HepG2 (cell line): ENCODE measurements around the gene OLFM1. TPM values are rescaled to one million over a fixed set of nuclear protein-coding genes. Genes with fewer than 3 reads are reported as not detected.

Experiments used
- ATAC-seq: fragments of 200-7000 bp; cut with Tn5 transposase; 3 replicates; pipeline ENCODE4 v1.9.1; 2020; ENCODE audit warnings: mild to moderate bottlenecking, moderate library complexity
- BruUV-seq: library from RNA; stranded (reverse); fragments of 400-500 nt; replicated peaks from 2 replicates; lab custom pipeline; 2021; lab: Mats Ljungman, UMichigan
- CTCF ChIA-PET: fragments of 300-600 bp; formaldehyde crosslinking; extraction: SDS; loops from one replicate; lab custom pipeline; 2021; ENCODE audit warnings: low total read pairs, inconsistent platforms, low intra/inter-chr PET ratio; lab: Yijun Ruan, JAX
- POLR2A ChIA-PET: fragments of 350-600 bp; sonication (Branson Sonifier 250); formaldehyde crosslinking; loops from one replicate; lab custom pipeline; 2020; ENCODE audit warnings: antibody characterized with exemption, inconsistent platforms; lab: Yijun Ruan, JAX
- DNase-seq: peaks from one replicate; pipeline ENCODE4 v3.0.0-alpha.2; 2015; ENCODE audit warnings: low spot score
- FAIRE-seq: peaks from 3 replicates; lab custom pipeline; 2011; peaks lifted over from hg19 to GRCh38; lab: Jason Lieb, UNC
- H2AFZ ChIP-seq: one replicate; pipeline ENCODE4 v1.6.1; 2011; ENCODE audit warnings: low read length, inconsistent platforms
- H3K27ac ChIP-seq: fragments of 300-600 bp; 3 replicates; pipeline ENCODE4 v1.8.0; 2011; ENCODE audit warnings: mixed run types, mild to moderate bottlenecking, mixed read lengths, low read length, inconsistent platforms; ENCODE audit not compliant: insufficient read depth; ENCODE audit errors: extremely low read length
- H3K27me3 ChIP-seq, 2 experiments: fragments of 200-600 bp in 1 of 2; 2 replicates in 1 of 2; 3 replicates in 1 of 2; pipeline versions ENCODE4 v1.6.0 to v1.8.0; 2011; ENCODE audit warnings: low read length in 2 of 2, mild to moderate bottlenecking in 2 of 2, moderate library complexity in 2 of 2, inconsistent platforms in 1 of 2; ENCODE audit not compliant: insufficient read depth in 2 of 2, control insufficient read depth in 1 of 2
- H3K36me3 ChIP-seq, 2 experiments: fragments of 200-600 bp in 1 of 2; replicated peaks in 1 of 2; 2 replicates in 1 of 2; 3 replicates in 1 of 2; pipeline versions ENCODE4 v1.5.1 to v1.8.0; 2011; ENCODE audit warnings: low read length in 2 of 2, inconsistent platforms in 1 of 2; ENCODE audit not compliant: insufficient read depth in 2 of 2, control insufficient read depth in 1 of 2
- H3K4me1 ChIP-seq: 2 replicates; pipeline ENCODE4 v1.5.1; 2012; ENCODE audit warnings: low read length, inconsistent platforms; ENCODE audit not compliant: insufficient read depth
- H3K4me2 ChIP-seq: 2 replicates; pipeline ENCODE4 v1.6.0; 2011; ENCODE audit warnings: low read depth, low read length, inconsistent platforms
- H3K4me3 ChIP-seq, 3 experiments: fragments of 200-600 bp in 1 of 3; sonication (generic), shearing (Covaris generic) in 1 of 3; replicated peaks in 1 of 3; 2 replicates each; pipeline ENCODE4 v1.5.1; 2011 to 2016; ENCODE audit warnings: low read length in 3 of 3, inconsistent platforms in 2 of 3, low read depth in 2 of 3, mild to moderate bottlenecking in 2 of 3, control low read depth in 1 of 3, mixed read lengths in 1 of 3; ENCODE audit not compliant: insufficient read depth in 1 of 3
- H3K79me2 ChIP-seq: one replicate; pipeline ENCODE4 v1.6.1; 2011; ENCODE audit warnings: low read length, inconsistent platforms; ENCODE audit not compliant: insufficient read depth
- H3K9ac ChIP-seq: 2 replicates; pipeline ENCODE4 v1.6.0; 2011; ENCODE audit warnings: mild to moderate bottlenecking, low read depth, low read length, inconsistent platforms; ENCODE audit not compliant: insufficient read depth
- H3K9me3 ChIP-seq: 2 replicates; pipeline ENCODE4 v1.5.1; 2012; ENCODE audit warnings: mild to moderate bottlenecking, low read length
- H4K20me1 ChIP-seq: 2 replicates; pipeline ENCODE4 v1.6.0; 2011; ENCODE audit warnings: inconsistent platforms, mild to moderate bottlenecking, low read length, moderate library complexity; ENCODE audit not compliant: insufficient read depth
- ZNF646 ChIP-seq: sonication (generic); formaldehyde crosslinking; IDR thresholded peaks from 2 replicates; pipeline ENCODE4 v1.9.0; 2021; ENCODE audit warnings: mild to moderate bottlenecking, missing genetic modification reagents
- WGBS: methylation state at CpG from one replicate; pipeline ENCODE4 v1.1.6; 2017; ENCODE audit warnings: low lambda C conversion rate; 5-methylcytosine and 5-hydroxymethylcytosine counted together
- in situ Hi-C: cut with HindIII; loops from 2 replicates; pipeline ENCODE4 v1.10.0; 2017; ENCODE audit warnings: low pct_unique_long_range_greater_than_20kb; ENCODE audit not compliant: extremely low pct_ligation_motif_present
- intact Hi-C: fragments of 100-400 bp; cut with micrococcal nuclease; formaldehyde crosslinking; loops from one replicate; pipeline ENCODE4 v1.10.0; 2022; ENCODE audit not compliant: unreplicated experiment
- polyA plus RNA-seq, 8 experiments: library from polyadenylated mRNA; depleted of rRNA in 3 of 8; stranded (reverse) in 7 of 8; unstranded in 1 of 8; fragments of >200 nt; fragmentation: Illumina TruSeq in 4 of 8; extraction: Trizol in 4 of 8; gene quantifications; 2 replicates each; pipeline versions ENCODE4 v1.2.1 to v1.2.3, GENCODE V29; 2011 to 2016; ENCODE audit warnings: low read depth in 4 of 8, missing spikeins in 1 of 8, mixed read lengths in 1 of 8; ENCODE audit not compliant: insufficient read depth in 1 of 8
- total RNA-seq, 5 experiments: library from RNA; depleted of rRNA; stranded (reverse); fragments of >200 nt; fragmentation: Illumina TruSeq; extraction: Trizol; gene quantifications; 2 replicates each; pipeline ENCODE4 v1.2.3, GENCODE V29; 2016; ENCODE audit warnings: low read depth in 1 of 5

The OLFM1 gene
- total and polyA plus RNA-seq, 2 of the 13 experiments (the other 11 are each of a cell fraction or from before 2014, with no cell fraction given) = not detected

- no peaks in the 10 kb centered on the region for H3K9me3 ChIP-seq
- H3K9ac ChIP-seq = no peak overlapping the region
- H4K20me1 ChIP-seq = no peaks in the 10 kb centered on the region
- no peak for TF ChIP-seq ZNF646
- TF ChIP-seq, all 625 proteins: peak for 0
- in situ Hi-C loops = no loop called here
- FAIRE-seq (no peak), DNase-seq (no peak), ATAC-seq (no peak)
- ChIA-PET CTCF (no interaction called here), POLR2A (no interaction called here)
- Histone ChIP-seq H3K27me3 (peaks cover 3 to 67% of the 10 kb centered on the region in 2 experiments; a peak in 3 of 5 replicates), H3K79me2 (no peaks in the 10 kb centered on the region), H2AFZ (no peak overlapping the region), H3K36me3 (no peaks in the 10 kb centered on the region), H3K4me1 (no peaks in the 10 kb centered on the region), H3K4me3 (no peak overlapping the region), H3K4me2 (no peak overlapping the region), H3K27ac (no peak overlapping the region)
- intact Hi-C loops = no loop called here
- no TSS peak for BruUV-seq
- 5% methylated on average over 13 of the region's 17 CpGs for WGBS
Measured at GRCh38 chr9:135048758-135049444, 38.6 kb upstream of the OLFM1 start.
